CD4-positive, alpha-beta T cell treated with Interleukin-6 for 4 hours (primary cell): ENCODE measurements around the gene SLC2A3.
"Not testable (repeated sequence)": the region's sequence is repeated elsewhere in the genome, so short reads cannot be mapped to it uniquely, and the experiment has no call there.

ENCODE experiments used
- DNase-seq: peaks from one replicate; pipeline ENCODE4 v3.0.0-alpha.2; 2020; ENCODE audit warnings: mixed read lengths

Gene SLC2A3

GRCh38 chr12:7950230-7950943, 14.4 kb upstream of the SLC2A3 start:
- not testable (repeated sequence) for DNase-seq

- no peak for DNase-seq
Observed at GRCh38 chr12:7948589-7949260, 12.7 kb upstream of the SLC2A3 start.

- DNase-seq, result no peak
Observed at GRCh38 chr12:7947011-7947410, 11.0 kb upstream of the SLC2A3 start.

GRCh38 chr12:7944760-7945159, 8.8 kb upstream of the SLC2A3 start:
- not testable (repeated sequence) for DNase-seq

GRCh38 chr12:7940906-7941305, 4.9 kb upstream of the SLC2A3 start:
- no peak for DNase-seq

GRCh38 chr12:7937833-7938506, 2.0 kb upstream of the SLC2A3 start:
- DNase-seq, result peak; percentile 25

GRCh38 chr12:7934889-7935492, 996 bp downstream of the SLC2A3 start:
- DNase-seq, result peak; percentile 21

GRCh38 chr12:7934091-7934888, 1.7 kb downstream of the SLC2A3 start:
- peak; percentile 8 for DNase-seq

GRCh38 chr12:7933255-7933726, 2.7 kb downstream of the SLC2A3 start:
- peak; percentile 80 for DNase-seq

GRCh38 chr12:7932599-7933240, 3.3 kb downstream of the SLC2A3 start:
- DNase-seq, result not testable (repeated sequence)

- DNase-seq, result no peak
Observed at GRCh38 chr12:7929083-7929792, 6.7 kb downstream of the SLC2A3 start.

GRCh38 chr12:7927470-7927869, 8.5 kb downstream of the SLC2A3 start:
- no peak for DNase-seq

GRCh38 chr12:7926068-7926666, 9.8 kb downstream of the SLC2A3 start:
- not testable (repeated sequence) for DNase-seq

GRCh38 chr12:7923241-7924236, 12.4 kb downstream of the SLC2A3 start:
- DNase-seq, result no peak

- not testable (repeated sequence) for DNase-seq
Observed at GRCh38 chr12:7921181-7921580, 14.8 kb downstream of the SLC2A3 start.

GRCh38 chr12:7918268-7918590, 17.8 kb downstream of the SLC2A3 start:
- DNase-seq, result not testable (repeated sequence)

- DNase-seq, result no peak
Observed at GRCh38 chr12:7917392-7918267, 18.4 kb downstream of the SLC2A3 start.

- no peak for DNase-seq
Observed at GRCh38 chr12:7916936-7917335, 19.1 kb downstream of the SLC2A3 start.
